Ascending aorta (tissue), 2 donors: ENCODE results near the gene MORF4L1. TPM values are rescaled to one million over a fixed set of nuclear protein-coding genes. Genes with fewer than 3 reads are reported as not detected.

Source experiments
- DNase-seq, 2 donors: peaks; one replicate each; pipeline ENCODE4 v3.0.0-alpha.2; 2019; ENCODE audit warnings: low spot score in 2 of 2
- H3K27ac ChIP-seq, 2 donors: fragments of 200-600 bp; sonication (generic); one replicate each; pipeline ENCODE4 v1.5.1; 2016 to 2017; ENCODE audit warnings: mild to moderate bottlenecking in 1 of 2
- H3K27me3 ChIP-seq: fragments of 200-600 bp; sonication (generic); one replicate; pipeline ENCODE4 v1.5.1; 2017
- H3K36me3 ChIP-seq, 2 donors: fragments of 200-600 bp; sonication (generic); one replicate each; pipeline ENCODE4 v1.5.1; 2016
- H3K4me1 ChIP-seq, 2 donors: fragments of 200-600 bp; sonication (generic); one replicate each; pipeline ENCODE4 v1.5.1; 2016 to 2017; ENCODE audit warnings: mild to moderate bottlenecking in 1 of 2
- H3K4me3 ChIP-seq, 2 donors: fragments of 200-600 bp; sonication (generic); one replicate each; pipeline ENCODE4 v1.5.1; 2016 to 2017; ENCODE audit warnings: mild to moderate bottlenecking in 1 of 2
- H3K9me3 ChIP-seq, 2 donors: fragments of 200-600 bp; sonication (generic); one replicate each; pipeline ENCODE4 v1.5.1; 2016
- CTCF ChIP-seq, 3 experiments: fragments of 200-600 bp in 2 of 3; fragments of 450-650 bp in 1 of 3; sonication (generic) in 2 of 3; IDR thresholded peaks; one replicate each; pipeline ENCODE4 v1.5.1; 2016 to 2019; ENCODE audit warnings: antibody characterized with exemption in 3 of 3, mild to moderate bottlenecking in 1 of 3, moderate library complexity in 1 of 3
- intact Hi-C: fragments of 100-400 bp; cut with DNase I; formaldehyde crosslinking; loops from one replicate; pipeline ENCODE4 v1.15.1; 2023
- total RNA-seq: library from RNA; depleted of rRNA; stranded (reverse); fragments of >200 nt; gene quantifications from one replicate; pipeline ENCODE4 v1.1.0, GENCODE V29; 2016

MORF4L1 gene
- total RNA-seq, 1 donor from 2014 or later, result 108 TPM

- peak in 1 of 2 donors; percentile 77 for DNase-seq
- peak within 1 kb of the TSS; percentile 49 to 67 for H3K4me3 ChIP-seq
- no peak for TF ChIP-seq CTCF (IDR thresholded peaks at IDR 0.05)
- H3K9me3 ChIP-seq, result no peaks in the 10 kb centered on the region
- peak within 1 kb of the TSS in 1 of 2 donors; percentile 43 for H3K27ac ChIP-seq
- H3K36me3 ChIP-seq, result no peaks in the 10 kb centered on the region
- H3K4me1 ChIP-seq, result peaks cover 3 to 12% of the 10 kb centered on the region in 2 donors
- no peaks in the 10 kb centered on the region for H3K27me3 ChIP-seq
- intact Hi-C loops, result loop anchor here (5.0 kb wide), 1 partner anchor 33 kb away; no protein-coding TSS in a partner anchor
Measured at GRCh38 chr15:78944669-78945407, 72.1 kb downstream of the MORF4L1 start, which contains the start of gene CTSH. Gene CTSH (minus strand): TSS chr15:78945046. CDS start chr15:78944981, 65 bp downstream.

- intact Hi-C loops, result loop anchor here (5.0 kb wide), 1 partner anchor 34 kb away; no protein-coding TSS in a partner anchor
- Histone ChIP-seq H3K9me3 (no peaks in the 10 kb centered on the region), H3K27me3 (no peaks in the 10 kb centered on the region), H3K27ac (no peak overlapping the region), H3K36me3 (no peaks in the 10 kb centered on the region), H3K4me1 (peaks cover 3 to 12% of the 10 kb centered on the region in 2 donors), H3K4me3 (no peak overlapping the region)
- DNase-seq, result no peak
- no peak for TF ChIP-seq CTCF (IDR thresholded peaks at IDR 0.05)
Measured at GRCh38 chr15:78946493-78946892, 73.8 kb downstream of the MORF4L1 start.

GRCh38 chr15:78947506-78947905 lies 74.8 kb downstream of the MORF4L1 start:
- no peak overlapping the region for H3K27ac ChIP-seq
- H3K4me3 ChIP-seq, result no peak overlapping the region
- no peak for TF ChIP-seq CTCF (IDR thresholded peaks at IDR 0.05)
- peaks cover 3 to 12% of the 10 kb centered on the region in 2 donors for H3K4me1 ChIP-seq
- H3K9me3 ChIP-seq, result no peaks in the 10 kb centered on the region
- H3K27me3 ChIP-seq, result no peaks in the 10 kb centered on the region
- intact Hi-C loops, result loop anchor here (5.0 kb wide), 1 partner anchor 35 kb away; no protein-coding TSS in a partner anchor
- DNase-seq, result no peak
- no peaks in the 10 kb centered on the region for H3K36me3 ChIP-seq

Other genes starting within 250 kb of the MORF4L1 start
- gene CHRNB4, start 231.7 kb upstream of the MORF4L1 start, total RNA-seq, result not detected
- 33.3 TPM for gene ADAMTS7, start 61.4 kb upstream of the MORF4L1 start, total RNA-seq
- 112 TPM for gene CTSH, start 72.2 kb downstream of the MORF4L1 start, total RNA-seq
- not detected for gene RASGRF1, start 217.9 kb downstream of the MORF4L1 start, total RNA-seq